Heart left ventricle (tissue), 13 donors: Measurements from ENCODE around the gene LINGO3.
A peak's percentile ranks its signal among the peaks of the same experiment; 100 is the strongest.

Experiments
- CTCF ChIP-seq, 12 donors: fragments of 200-600 bp; sonication (generic) in 4 of 12; IDR thresholded peaks; one replicate each; pipeline versions ENCODE4 v1.5.0 to v1.8.0; 2018 to 2022; ENCODE audit warnings: antibody characterized with exemption in 12 of 12, mild to moderate bottlenecking in 5 of 12
- POLR2A ChIP-seq, 2 donors: fragments of 450-650 bp; IDR thresholded peaks; one replicate each; pipeline ENCODE4 v1.6.1; 2017; ENCODE audit warnings: antibody characterized with exemption in 2 of 2, mild to moderate bottlenecking in 2 of 2, moderate library complexity in 2 of 2
- donor health status: ischemic (EF 13 %, LVEDD 7.1; RV severe dilation, severe dysfunction).
- donor health status: DM: no; HTN: yes; CAD: no.
- donor health status: DM: no; HTN: no; CAD: no.
- donor health status: ischemic (EF 25% LVEDD 6.9; RV normal size, moderate dysfunction).
- donor health status: ischemic (EF 25% LVEDD 5.7; RV mildly dilated, moderate dysfunction).
- donor health status: ischemic (EF 35%, LVEDD 5.7; RV mildly dilated, moderate dysfunction).
- donor health status: nonischemic (EF 11% LVEDD 7.7; RV severe dilation, severe dysfunction).
- donor health status: DM: yes; HTN: yes; CAD: no.
- donor health status: PGD.
- donor health status: ischemic (EF 29% LVEDD 5.4; RV normal size, mild dysfunction).
- donor health status: nonischemic (EF 23%, LVEDD 6.1; RV moderate dilation, normal function).

GRCh38 chr19:2274931-2275535 is 32.9 kb downstream of the LINGO3 start:
- TF ChIP-seq CTCF (IDR thresholded peaks at IDR 0.05) (peak; percentile 32 to 67 (median 53)), POLR2A (IDR thresholded peaks at IDR 0.05) (no peak)
